DOHH2 (cell line): ENCODE results near the gene PRSS48.

Experiments used
- CTCF ChIP-seq: fragments of 200-600 bp; sonication (generic); IDR thresholded peaks from one replicate; pipeline ENCODE4 v1.5.1; 2014; ENCODE audit warnings: antibody characterized with exemption, mild to moderate bottlenecking, low read depth, low read length; ENCODE audit not compliant: poor library complexity, severe bottlenecking
- EZH2phosphoT487 ChIP-seq: fragments of 200-600 bp; sonication (generic); IDR thresholded peaks from 2 replicates; pipeline ENCODE4 v1.6.1; 2017; ENCODE audit warnings: borderline replicate concordance, mild to moderate bottlenecking, antibody characterized with exemption, low read length, moderate library complexity, mixed read lengths

- no peak for TF ChIP-seq CTCF
- TF ChIP-seq EZH2phosphoT487: no peak
These were observed 46.7 kb downstream of the PRSS48 start for GRCh38 chr4:151323667-151324066.
